HG03045 (cell line): Measurements from ENCODE around the gene MOB1B.
"Not testable (repeated sequence)": the region's sequence is repeated elsewhere in the genome, so short reads cannot be mapped to it uniquely, and the experiment has no call there.

ENCODE experiments used
- ATAC-seq: cut with Tn5 transposase; IDR thresholded peaks from one replicate; pipeline ENCODE4 v1.9.1; 2021; ENCODE audit warnings: mild to moderate bottlenecking, moderate library complexity; ENCODE audit not compliant: unreplicated experiment

Gene MOB1B

DNA sequence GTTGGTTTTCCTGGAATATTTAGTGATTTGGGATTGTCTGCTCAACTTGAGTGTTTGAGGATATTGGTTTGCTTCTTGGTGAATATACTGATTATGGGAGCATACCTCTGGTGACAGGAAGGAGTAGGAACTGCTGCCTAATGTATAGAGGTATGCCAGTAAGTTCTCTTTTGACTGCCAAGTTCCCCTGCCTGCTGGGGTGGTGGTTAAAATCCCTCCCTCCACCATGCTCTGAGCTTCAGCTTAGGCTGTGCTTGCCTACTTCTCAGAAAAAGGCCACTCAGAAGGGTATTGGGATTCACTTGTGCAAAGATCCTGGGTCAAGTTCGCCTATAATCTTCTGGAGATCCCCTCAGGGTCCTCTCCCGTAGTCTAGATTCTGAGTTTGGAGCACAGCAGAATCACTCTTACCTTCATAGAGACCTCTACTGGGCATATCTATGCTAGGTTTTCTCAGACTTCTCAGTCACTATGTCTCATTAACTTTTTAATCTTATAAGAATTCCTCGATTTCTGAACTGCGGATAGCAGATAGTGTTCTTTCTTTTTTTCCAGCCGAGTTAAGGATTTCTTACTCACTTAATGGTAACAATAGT is 46.6 kb downstream of the MOB1B start:
- no peak for ATAC-seq

DNA sequence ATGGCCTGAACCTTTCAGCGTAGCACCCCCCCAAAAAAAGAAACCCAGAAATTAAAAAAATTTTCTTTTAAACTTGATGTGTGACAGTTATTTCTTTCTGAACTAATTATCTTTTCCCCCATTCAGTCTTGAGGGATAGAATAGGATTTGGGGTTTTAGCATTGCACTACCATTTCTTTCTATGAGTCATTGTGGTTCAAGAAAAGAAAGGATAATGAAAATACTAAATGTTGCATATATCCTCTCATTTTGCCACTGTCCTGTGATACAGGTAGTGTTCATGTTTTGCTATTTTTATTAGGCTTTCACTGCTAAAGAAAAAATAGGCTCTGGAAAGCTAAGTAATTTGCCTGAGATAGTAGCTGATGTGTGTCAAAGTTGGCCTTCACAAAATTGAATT is 51.9 kb downstream of the MOB1B start:
- ATAC-seq, result no peak

DNA sequence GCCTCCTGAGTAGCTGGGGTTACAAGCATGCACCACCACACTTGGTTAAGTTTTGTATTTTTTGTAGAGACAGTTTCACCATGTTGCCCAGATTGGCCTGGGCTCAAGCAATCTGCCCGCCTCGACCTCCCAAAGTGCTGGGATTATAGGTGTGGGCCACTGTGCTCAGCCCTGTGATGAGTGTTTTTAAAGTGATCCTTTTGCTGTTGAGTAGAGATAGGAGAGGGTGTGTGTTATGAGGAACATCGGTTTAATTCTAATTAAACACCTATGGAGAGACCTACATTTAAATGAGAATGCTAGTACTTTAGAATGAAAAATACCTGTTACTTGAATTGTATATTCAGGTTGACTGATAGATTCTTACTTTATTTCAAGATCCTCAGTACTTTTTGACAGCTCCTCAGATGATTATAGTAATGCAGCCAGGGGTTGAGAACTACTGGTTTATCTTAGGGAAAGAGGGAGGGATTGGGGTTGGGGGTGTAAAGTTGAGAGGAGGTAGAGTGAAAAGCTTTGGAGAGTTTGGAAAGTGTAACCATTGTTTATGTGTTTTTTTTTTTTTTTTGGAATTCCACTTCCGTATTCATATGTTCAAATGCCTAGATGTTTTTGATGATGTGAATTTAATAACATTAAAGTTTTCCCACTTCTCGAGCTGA is 54.5 kb downstream of the MOB1B start:
- ATAC-seq, result no peak

DNA sequence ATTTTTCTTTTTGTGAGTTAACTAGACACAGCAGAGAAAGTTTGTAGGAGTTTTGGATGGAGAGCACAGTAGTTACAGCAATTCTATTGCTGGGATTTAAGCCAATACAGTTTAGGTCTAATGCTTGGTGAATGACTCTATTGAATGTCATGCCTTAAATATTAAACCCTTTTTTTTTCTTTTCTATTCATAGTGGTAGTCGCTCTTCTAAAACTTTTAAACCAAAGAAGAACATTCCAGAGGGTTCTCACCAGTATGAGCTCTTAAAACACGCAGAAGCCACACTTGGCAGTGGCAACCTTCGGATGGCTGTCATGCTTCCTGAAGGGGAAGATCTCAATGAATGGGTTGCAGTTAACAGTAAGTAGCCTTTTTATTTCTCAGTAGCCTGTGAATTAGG is 56.5 kb downstream of the MOB1B start:
- ATAC-seq, result no peak

DNA sequence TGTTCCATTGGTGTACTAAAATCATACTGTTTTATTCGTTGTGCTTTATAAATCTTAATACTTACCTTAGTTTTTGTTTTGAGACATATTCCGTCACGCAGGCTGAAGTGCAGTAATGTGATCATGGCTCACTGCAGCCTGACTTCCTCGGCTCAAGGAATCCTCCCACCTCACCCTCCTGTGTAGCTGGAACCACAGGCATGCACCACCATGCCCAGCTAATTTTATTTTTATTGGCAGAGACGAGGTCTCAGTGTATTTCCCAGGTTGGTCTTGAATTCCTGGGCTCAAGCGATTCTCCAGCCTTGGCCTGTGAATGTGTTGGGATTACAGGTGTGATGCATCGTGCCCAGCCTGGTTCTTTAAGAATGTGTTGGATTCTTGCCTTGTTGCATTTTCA is 66.9 kb downstream of the MOB1B start:
- ATAC-seq, result no peak

DNA sequence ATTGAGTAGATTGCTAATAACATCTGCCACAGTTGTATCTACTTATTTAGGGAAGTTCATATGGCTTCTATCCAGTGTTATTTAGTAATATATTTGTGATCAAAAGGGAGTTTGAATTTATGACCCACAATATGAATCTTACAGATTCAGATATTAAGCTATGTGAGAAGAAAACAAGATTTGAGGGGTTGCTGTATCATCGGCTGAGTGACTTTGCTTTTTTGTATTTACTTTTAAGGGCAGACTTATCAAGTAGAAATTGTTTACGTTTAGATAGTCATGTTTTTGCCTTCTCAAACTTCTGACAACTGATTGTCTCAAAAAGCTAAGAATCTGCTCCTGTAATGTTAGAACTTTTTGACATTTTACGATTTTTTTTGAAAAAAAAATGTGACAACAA is 74.1 kb downstream of the MOB1B start:
- ATAC-seq, result no peak

DNA sequence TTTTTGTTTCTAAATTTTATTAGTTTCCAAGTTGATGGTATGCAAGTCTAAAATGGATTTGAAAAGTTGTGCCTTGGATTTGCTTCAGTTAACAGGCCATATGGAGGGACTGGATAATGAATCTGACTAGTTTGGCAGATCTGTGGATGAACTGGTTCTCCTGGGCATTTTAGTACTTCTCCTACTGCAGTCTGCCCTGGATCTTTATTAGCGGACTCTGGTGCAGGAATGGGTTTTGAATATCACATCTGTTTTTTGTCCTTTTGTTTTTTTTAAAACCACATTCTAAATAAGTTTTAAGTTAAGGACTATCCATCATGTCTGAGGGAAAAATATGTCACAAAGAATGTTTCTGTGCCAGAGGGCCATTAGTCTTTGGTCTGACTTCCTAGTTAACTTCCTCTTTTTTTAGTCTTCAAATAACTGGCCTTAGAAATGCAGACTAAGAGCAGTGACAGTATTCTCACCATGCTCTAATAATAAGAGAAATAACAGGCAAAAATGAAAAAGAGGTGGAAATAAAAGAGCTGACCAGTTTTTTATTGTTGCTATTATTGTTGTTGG is 77.4 kb downstream of the MOB1B start:
- ATAC-seq, result no peak

DNA sequence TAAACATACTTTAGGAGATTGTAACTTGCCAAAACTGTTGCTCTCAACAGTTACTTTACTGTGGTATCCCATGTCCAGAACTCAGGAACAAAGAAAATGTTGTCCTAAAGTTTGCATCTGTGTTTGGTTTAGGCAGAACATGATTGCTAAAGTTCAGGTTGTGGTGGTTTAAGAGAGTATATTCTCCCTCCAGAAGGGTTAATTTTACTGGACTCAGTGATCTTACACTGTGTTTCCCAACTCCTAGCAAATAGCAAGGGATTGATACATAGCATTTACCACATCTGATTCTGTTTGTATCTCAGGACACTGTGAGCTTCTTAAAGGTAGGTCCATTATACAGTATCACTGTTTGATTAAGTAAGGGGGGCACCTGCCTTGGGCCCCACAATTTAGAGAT is 78.0 kb downstream of the MOB1B start:
- ATAC-seq, result no peak

DNA sequence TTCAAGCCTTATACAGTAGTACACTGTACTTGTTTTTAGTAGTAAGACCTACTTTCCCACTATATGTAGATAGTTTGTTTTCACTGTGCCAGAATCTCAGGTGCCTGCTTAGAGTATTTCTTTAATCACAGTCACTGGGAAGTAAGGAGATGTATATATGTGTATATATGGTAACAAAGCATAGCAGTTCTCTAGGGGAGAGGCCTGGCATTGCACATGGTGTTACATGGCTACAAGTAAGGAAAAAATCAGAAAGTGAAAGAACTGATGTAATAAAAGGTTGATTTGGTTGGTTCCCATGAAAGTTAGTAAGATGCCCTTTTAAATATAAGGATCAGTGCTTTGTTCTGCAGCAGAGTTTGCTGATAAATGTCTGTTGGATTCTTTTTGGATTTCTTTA is 81.9 kb downstream of the MOB1B start:
- no peak for ATAC-seq

DNA sequence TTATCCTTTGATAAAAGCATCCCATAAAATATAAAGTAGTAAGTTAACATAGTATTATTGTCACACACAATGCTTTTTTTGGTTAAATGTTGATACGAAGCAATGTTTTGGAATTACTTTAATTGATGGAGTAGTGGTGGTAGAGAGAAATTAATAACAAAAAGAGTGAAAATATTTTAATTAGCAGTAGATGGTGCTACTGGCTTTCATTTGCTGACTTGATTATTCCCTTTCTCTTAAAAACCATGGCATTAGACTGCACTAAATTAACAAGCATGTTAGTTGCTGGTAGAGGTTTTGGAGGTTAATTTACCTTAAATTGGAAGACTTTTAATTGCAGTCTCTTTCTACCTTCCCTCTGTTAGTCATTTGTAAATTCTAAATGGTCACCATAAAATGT is 82.4 kb downstream of the MOB1B start:
- ATAC-seq, result no peak

DNA sequence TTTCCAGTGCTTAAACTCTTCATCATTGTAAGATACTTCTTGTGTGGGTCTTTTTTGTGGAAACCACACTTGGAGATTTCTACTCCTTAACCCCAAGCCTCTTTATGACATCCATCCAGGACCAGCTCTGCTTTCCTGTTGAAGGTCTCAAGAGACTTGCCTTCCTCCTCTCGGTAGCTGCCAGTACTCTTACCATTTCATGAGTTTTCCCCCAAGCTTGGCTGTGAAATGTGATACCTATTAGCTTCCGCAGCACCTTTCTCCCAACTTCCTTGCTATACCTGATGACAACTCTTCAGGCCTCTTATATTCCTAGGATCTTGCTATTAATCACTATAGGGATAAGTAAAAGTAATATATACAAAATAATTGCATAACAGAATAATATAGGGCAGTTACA is 89.4 kb downstream of the MOB1B start:
- ATAC-seq, result no peak

DNA sequence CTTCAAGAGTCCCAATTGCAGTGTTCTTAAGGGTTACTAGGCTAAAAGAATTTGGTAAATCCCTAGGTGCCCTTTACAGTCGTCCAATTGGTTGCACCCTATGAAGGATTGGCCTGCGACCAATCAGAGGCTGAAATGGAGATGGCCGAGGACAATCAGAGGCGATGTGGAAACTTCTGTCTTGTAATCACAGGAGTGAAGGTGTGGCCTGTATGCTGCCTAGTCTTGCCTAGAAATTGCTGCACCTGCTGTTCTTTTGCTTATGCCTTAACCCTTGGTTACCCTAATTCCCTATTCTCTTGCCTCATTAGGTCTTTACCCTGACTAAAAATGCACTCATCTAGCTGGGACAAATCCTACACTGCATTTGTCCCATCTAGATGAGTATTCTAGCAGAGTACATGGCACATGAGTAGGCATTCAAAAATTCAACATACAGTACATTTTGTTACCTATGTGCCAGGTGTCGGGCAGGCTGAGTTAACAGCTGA is 90.3 kb downstream of the MOB1B start:
- ATAC-seq, result no peak

DNA sequence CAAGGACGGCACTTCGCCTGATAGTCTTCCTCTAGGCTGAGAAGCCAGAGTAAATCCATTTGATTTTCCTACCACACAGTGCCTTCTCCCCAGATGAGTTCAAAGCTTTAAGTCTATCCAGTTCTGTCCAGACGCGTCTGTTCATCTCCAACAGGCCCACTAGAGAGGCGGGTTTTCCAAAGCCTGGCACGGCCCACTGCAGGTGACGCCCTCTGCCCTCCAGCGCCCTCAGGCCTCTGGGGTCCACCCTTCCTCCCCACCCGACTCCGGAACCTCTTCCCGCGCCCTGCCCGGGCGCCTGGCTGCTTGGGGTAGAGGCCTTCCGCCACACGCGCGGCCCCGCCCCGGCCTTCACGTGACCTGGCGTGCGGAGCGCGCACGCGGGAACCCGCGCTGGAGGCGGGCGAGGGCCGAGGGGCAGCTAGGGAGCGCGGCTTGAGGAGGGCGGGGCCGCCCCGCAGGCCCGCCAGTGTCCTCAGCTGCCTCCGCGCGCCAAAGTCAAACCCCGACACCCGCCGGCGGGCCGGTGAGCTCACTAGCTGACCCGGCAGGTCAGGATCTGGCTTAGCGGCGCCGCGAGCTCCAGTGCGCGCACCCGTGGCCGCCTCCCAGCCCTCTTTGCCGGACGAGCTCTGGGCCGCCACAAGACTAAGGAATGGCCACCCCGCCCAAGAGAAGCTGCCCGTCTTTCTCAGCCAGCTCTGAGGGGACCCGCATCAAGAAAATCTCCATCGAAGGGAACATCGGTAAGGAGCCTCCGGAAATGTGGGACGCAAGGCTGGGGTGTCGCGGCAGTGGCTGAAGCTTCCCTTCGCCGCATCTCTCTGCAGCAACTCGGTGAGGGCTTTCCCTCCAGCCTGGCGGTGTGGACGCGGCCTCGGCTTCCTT is 91.3 kb downstream of the MOB1B start, which contains the start of gene DCK:
TSS of gene DCK (plus strand) at position 469 of the 888 bp plus-strand sequence. CDS start at position 656, 187 bp downstream.
- peak; percentile 88 for ATAC-seq

DNA sequence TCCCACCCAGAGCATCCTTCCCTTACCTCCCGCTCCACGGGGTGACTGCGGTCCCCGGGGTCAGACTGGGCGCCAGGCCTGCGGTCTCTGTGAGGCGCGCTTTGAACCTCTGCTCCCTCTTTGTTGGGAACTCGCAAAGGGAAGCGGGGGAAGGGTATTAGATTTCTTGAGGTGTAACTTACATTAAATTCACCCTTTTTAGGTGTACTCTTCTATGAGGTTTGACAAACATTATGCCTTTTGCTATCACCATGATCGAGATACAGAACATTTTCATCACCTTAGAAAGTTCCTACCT is 91.8 kb downstream of the MOB1B start:
- ATAC-seq, result no peak

DNA sequence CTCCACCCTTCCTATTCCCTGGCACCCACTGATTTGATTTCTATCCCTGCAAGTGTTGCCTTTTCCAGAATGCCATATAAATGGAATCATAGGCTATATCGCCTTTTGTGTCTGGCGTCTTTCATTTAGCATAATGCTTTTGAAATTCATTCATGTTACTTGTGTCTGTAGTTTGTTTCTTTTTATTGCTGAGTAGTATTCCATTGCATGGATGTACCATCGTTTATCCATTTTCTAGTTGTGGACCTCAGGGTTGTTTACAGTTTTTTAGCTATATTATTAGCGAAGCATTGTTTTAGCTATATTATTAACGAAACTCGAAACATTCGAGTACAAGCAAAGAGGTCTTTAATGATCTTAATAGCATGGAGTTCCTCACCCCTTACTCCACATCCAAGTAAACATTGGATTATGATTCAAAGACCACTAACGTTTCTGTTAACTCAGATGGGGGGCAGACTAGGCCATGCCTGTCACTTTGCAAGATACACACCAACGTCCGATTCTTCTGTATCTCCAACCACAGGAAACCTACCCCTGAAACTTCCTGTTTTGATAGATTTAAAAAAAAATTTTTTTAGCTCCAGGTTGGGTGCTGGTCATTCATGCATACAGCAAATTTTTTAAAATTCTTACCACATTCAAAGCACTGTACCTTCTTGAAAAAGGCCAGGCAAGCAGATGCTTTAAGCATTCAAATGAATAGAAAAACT is 92.4 kb downstream of the MOB1B start:
- ATAC-seq, result no peak

DNA sequence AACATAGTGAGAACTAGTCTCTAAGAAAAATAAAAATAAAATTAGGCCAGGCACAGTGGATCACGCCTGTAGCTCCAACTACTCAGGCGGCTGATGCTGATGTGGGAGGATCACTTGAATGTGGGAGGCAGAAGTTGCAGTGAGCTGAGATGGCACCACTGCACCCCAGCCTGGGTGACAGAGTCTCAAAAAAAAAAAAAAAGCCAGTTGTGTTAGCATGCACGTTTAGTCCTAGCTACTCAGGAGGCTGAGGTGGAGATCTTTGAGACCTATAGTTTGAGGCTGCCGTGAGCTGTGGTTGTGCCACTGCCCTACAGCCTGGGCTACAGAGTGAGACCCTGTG is 93.8 kb downstream of the MOB1B start:
- ATAC-seq, result no peak

DNA sequence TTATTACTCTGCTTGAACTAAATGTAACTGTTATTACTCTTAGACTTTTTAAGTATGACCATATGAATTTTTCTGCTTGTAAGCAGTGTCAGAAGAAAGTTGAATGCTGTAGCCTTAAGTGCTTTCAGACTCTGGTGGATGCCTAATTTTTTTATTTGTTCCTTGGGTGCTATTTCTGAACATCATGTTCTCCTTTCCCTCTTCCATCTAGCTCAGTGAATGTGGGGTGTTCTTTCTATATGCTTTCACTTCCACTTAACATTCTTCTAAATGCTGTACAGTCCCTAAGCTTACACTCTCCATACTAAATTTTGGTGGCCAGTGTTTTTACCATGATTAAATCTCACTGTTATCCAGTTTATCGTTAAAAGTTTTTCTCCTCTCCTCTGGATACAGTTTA is 94.9 kb downstream of the MOB1B start:
- ATAC-seq, result no peak

DNA sequence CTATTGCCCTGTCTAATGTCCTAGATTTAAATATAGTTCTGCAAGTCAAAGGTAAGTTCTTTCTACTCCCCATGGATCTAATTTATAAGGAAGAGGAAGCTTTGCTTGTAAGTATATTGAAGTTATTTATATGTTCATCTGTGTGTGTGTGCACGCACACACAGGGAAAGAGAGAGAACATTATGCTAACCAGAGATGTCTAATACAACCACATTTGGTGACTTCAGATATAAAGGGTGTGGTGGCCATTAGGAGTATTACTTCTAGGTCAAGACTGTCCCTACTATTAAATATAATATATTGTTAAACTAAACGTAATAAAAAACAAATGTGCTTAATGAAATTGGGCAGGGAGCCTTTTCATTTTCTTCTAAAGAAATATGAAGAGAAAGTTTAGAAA is 95.4 kb downstream of the MOB1B start:
- ATAC-seq, result no peak

DNA sequence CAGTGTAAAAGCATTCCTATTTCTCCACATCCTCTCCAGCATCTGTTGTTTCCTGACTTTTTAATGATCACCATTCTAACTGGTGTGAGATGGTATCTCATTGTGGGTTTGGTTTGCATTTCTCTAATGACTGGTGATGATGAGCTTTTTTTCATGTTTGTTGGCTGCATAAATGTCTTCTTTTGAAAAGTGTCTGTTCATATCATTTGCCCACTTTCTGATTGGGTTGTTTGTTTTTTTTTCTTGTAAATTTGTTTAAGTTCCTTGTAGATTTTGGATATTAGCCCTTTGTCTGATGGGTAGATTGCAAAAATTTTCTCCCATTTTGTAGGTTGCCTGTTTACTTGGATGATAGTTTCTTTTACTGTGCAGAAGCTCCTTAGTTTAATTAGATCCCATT is 97.5 kb downstream of the MOB1B start:
- ATAC-seq, result not testable (repeated sequence)

DNA sequence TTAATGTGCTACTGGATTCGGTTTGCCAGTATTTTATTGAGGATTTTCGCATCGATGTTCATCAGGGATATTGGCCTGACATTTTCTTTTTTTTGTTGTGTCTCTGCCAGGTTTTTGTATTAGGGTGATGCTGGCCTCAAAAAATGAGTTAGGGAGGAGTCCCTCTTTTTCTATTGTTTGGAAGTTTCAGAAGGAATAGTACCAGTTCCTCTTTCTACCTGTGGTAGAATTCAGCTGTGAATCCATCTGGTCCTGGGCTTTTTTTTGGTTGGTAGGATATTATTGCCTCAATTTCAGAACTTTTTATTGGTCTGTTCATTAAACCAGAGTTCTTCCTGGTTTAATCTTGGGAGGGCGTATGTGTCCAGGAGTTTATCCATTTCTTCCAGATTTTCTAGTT is 99.2 kb downstream of the MOB1B start:
- ATAC-seq, result not testable (repeated sequence)

DNA sequence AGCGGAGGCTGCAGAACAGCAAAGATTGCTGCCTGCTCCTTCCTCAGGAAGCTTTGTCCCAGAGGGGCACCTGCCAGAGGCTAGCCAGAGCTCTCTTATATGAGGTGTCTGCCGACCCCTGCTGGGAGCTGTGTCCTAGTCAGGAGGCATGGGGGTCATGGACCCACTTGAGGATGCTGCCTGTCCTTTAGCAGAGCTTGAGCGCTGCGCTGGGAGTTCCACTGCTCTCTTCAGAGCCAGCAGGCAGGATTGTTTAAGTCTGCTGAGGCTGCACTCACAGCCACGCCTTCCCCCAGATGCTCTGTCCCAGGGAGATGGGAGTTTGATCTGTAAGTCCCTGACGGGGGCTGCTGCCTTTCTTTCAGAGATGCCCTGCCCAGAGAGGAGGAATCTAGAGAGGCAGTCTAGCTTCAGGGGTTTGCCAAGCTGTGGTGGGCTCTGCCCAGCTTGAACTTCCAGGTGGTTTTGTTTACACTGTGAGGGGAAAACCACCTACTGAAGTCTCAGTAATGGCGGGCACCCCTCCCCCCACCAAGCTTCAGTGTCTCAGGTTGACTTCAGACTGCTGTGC is 102.2 kb downstream of the MOB1B start:
- no peak for ATAC-seq
